Measurements from ENCODE around the gene ADAMTS12. TPM values are rescaled to one million over a fixed set of nuclear protein-coding genes. Genes with fewer than 3 reads are reported as not detected.

ADAMTS12 gene
- total RNA-seq, 1 experiment from 2014 or later = 1.2 TPM

GRCh38 chr5:33841891-33842290 is 49.9 kb downstream of the ADAMTS12 start:
- Mint-ChIP-seq H3K36me3 (ENCODE audit: insufficient read depth, unreplicated experiment) (no peaks in the 10 kb centered on the region), H3K27me3 (ENCODE audit: unreplicated experiment) (no peaks in the 10 kb centered on the region), H3K27ac (ENCODE audit: unreplicated experiment) (no peak overlapping the region), H3K4me3 (ENCODE audit: low read depth, unreplicated experiment) (no peak overlapping the region), H3K4me1 (ENCODE audit: low read depth, unreplicated experiment) (no peaks in the 10 kb centered on the region), H3K9me3 (ENCODE audit: low read depth, unreplicated experiment) (peaks cover 4% of the 10 kb centered on the region)
- intact Hi-C loops (cut with micrococcal nuclease; ENCODE audit: unreplicated experiment) = no loop called here
- no TSS peak for BruUV-seq (replicated peaks)
- no peak for TF ChIP-seq CTCF (IDR thresholded peaks at IDR 0.05; ENCODE audit: unreplicated experiment)
- CTCF ChIA-PET = no interaction called here
- DNase-seq = no peak

- CTCF ChIA-PET = no interaction called here
- Mint-ChIP-seq H3K36me3 (ENCODE audit: insufficient read depth, unreplicated experiment) (no peaks in the 10 kb centered on the region), H3K27ac (ENCODE audit: unreplicated experiment) (no peak overlapping the region), H3K9me3 (ENCODE audit: low read depth, unreplicated experiment) (peaks cover 4% of the 10 kb centered on the region), H3K4me1 (ENCODE audit: low read depth, unreplicated experiment) (no peaks in the 10 kb centered on the region), H3K4me3 (ENCODE audit: low read depth, unreplicated experiment) (no peak overlapping the region), H3K27me3 (ENCODE audit: unreplicated experiment) (no peaks in the 10 kb centered on the region)
- no TSS peak for BruUV-seq (replicated peaks)
- no peak for TF ChIP-seq CTCF (IDR thresholded peaks at IDR 0.05; ENCODE audit: unreplicated experiment)
- DNase-seq = no peak
- intact Hi-C loops (cut with micrococcal nuclease; ENCODE audit: unreplicated experiment) = no loop called here
Measured at GRCh38 chr5:33840927-33841547, 50.8 kb downstream of the ADAMTS12 start.

DNA sequence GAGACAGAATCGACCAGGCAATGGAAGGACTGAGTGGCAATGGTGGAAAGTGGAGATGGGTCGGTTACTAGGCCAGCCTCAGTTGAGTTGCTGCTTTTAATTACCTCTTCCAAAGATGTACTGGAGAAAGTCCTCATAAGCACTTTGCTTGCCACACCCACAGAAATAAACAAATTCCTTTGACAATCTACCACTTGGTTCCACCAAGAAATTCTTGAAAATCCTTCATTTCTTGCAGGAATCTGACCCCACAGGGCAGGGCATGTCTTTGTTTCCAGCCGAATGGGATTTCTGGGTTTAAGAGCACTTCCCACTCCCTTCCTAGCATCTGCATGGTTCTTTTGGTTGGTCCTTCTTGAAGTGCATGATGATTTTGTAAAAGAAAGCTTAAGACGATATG is 54.5 kb downstream of the ADAMTS12 start:
- intact Hi-C loops (cut with micrococcal nuclease; ENCODE audit: unreplicated experiment) = no loop called here
- no peak for TF ChIP-seq CTCF (IDR thresholded peaks at IDR 0.05; ENCODE audit: unreplicated experiment)
- H3K36me3 Mint-ChIP-seq (ENCODE audit: insufficient read depth, unreplicated experiment) = no peaks in the 10 kb centered on the region
- CTCF ChIA-PET = no interaction called here
- H3K9me3 Mint-ChIP-seq (ENCODE audit: low read depth, unreplicated experiment) = no peaks in the 10 kb centered on the region
- H3K27me3 Mint-ChIP-seq (ENCODE audit: unreplicated experiment) = no peaks in the 10 kb centered on the region
- no peak overlapping the region for H3K27ac Mint-ChIP-seq (ENCODE audit: unreplicated experiment)
- DNase-seq = no peak
- H3K4me1 Mint-ChIP-seq (ENCODE audit: low read depth, unreplicated experiment) = no peaks in the 10 kb centered on the region
- no TSS peak for BruUV-seq (replicated peaks)
- no peak overlapping the region for H3K4me3 Mint-ChIP-seq (ENCODE audit: low read depth, unreplicated experiment)

- CTCF ChIA-PET = no interaction called here
Measured at GRCh38 chr5:33834334-33834733, 57.5 kb downstream of the ADAMTS12 start.

More at GRCh38 chr5:33834334-33834733, 57.5 kb downstream of the ADAMTS12 start:
- intact Hi-C loops (cut with micrococcal nuclease; ENCODE audit: unreplicated experiment) = no loop called here
- H3K4me3 Mint-ChIP-seq (ENCODE audit: low read depth, unreplicated experiment) = no peak overlapping the region
- H3K4me1 Mint-ChIP-seq (ENCODE audit: low read depth, unreplicated experiment) = no peaks in the 10 kb centered on the region
- H3K27ac Mint-ChIP-seq (ENCODE audit: unreplicated experiment) = no peak overlapping the region
- no peaks in the 10 kb centered on the region for H3K36me3 Mint-ChIP-seq (ENCODE audit: insufficient read depth, unreplicated experiment)
- no TSS peak for BruUV-seq (replicated peaks)
- TF ChIP-seq CTCF (IDR thresholded peaks at IDR 0.05; ENCODE audit: unreplicated experiment) = no peak
- H3K27me3 Mint-ChIP-seq (ENCODE audit: unreplicated experiment) = peaks cover 10% of the 10 kb centered on the region
- no peak for DNase-seq
- no peaks in the 10 kb centered on the region for H3K9me3 Mint-ChIP-seq (ENCODE audit: low read depth, unreplicated experiment)

All from Calu3 (cell line).